IPS-20b (cell line): Measurements from ENCODE around the gene RYR3.

Source experiments
- H3K27ac ChIP-seq: one replicate; pipeline ENCODE4 v1.5.1; 2013; ENCODE audit warnings: low read length
- H3K27me3 ChIP-seq: 2 replicates; pipeline ENCODE4 v1.6.1; 2013; ENCODE audit warnings: mild to moderate bottlenecking, low read length, inconsistent platforms; ENCODE audit not compliant: insufficient read depth
- H3K36me3 ChIP-seq: 2 replicates; pipeline ENCODE4 v1.6.1; 2013; ENCODE audit warnings: low read depth, mild to moderate bottlenecking, inconsistent platforms, low read length, moderate library complexity; ENCODE audit not compliant: insufficient read depth
- H3K4me1 ChIP-seq: 2 replicates; pipeline ENCODE4 v1.6.1; 2013; ENCODE audit warnings: mild to moderate bottlenecking, control low read depth, inconsistent platforms, low read length, moderate library complexity; ENCODE audit not compliant: insufficient read depth
- H3K4me3 ChIP-seq: 2 replicates; pipeline ENCODE4 v1.5.1; 2013; ENCODE audit warnings: mild to moderate bottlenecking, low read length, inconsistent platforms
- H3K9ac ChIP-seq: 2 replicates; pipeline ENCODE4 v1.6.1; 2013; ENCODE audit warnings: low read depth, mild to moderate bottlenecking, inconsistent platforms, low read length, moderate library complexity
- H3K9me3 ChIP-seq: 2 replicates; pipeline ENCODE4 v1.6.1; 2013; ENCODE audit warnings: mild to moderate bottlenecking, low read depth, low read length, inconsistent platforms; ENCODE audit not compliant: insufficient read depth

RYR3 gene

DNA sequence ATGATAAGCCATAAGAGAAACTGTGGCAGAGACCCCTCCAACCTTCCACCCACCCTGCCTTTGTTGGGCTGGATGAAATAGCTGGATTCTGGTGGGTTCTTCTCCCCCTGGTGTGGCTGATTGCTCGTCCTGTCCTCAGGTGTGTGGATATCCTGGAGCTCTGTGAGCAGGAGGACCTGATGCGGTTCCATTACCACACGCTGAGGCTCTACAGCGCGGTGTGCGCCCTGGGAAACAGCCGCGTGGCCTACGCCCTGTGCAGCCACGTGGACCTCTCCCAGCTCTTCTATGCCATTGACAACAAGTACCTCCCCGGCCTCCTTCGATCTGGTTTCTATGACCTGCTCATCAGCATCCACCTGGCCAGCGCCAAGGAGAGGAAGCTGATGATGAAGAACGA is 351.2 kb downstream of the RYR3 start:
- H3K4me1 ChIP-seq: no peaks in the 10 kb centered on the region
- no peaks in the 10 kb centered on the region for H3K36me3 ChIP-seq
- no peaks in the 10 kb centered on the region for H3K27me3 ChIP-seq
- H3K4me3 ChIP-seq: no peak overlapping the region
- no peaks in the 10 kb centered on the region for H3K9me3 ChIP-seq
- H3K9ac ChIP-seq: no peak overlapping the region
- H3K27ac ChIP-seq: no peak overlapping the region

DNA sequence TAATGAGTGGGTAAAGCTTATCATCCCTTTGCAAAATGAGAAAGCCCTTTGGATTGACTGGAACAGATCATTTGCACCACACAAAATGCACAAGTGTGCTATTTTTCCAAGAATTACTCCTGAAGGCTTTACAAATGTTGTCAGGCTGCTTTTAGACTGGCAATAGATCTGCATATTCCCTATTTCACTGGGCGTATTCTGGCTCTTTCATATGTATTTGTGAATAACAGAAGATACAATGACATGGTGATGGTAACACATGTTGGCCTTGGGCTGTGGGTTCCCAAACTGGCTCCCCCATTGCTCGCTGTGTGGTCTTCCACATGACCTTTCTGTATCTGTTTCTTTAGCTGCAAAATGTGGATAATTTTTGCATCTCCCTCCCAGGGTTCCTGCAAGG is 354.2 kb downstream of the RYR3 start:
- no peaks in the 10 kb centered on the region for H3K9me3 ChIP-seq
- no peak overlapping the region for H3K27ac ChIP-seq
- H3K36me3 ChIP-seq: no peaks in the 10 kb centered on the region
- no peak overlapping the region for H3K4me3 ChIP-seq
- no peaks in the 10 kb centered on the region for H3K27me3 ChIP-seq
- H3K4me1 ChIP-seq: no peaks in the 10 kb centered on the region
- H3K9ac ChIP-seq: no peak overlapping the region

DNA sequence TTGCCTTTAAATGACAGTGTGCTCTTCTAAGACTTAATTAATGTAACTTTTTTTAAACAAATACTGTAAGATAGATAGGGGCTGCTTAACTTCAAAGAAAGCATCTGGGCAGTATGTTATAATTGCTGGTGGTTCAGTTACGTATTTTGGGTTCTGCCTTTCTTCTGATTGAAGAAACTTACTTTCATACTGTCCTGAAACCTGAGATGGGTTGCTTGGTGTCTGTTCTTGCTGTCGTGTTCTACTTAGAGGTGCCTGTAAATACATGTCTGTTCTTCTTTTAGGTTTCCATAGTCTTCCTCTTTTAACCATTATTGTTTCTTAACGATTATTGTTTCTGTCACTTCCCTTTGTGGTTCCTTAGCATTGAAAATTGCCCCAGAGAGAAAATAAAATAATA is 359.8 kb downstream of the RYR3 start:
- Histone ChIP-seq H3K9ac (no peak overlapping the region), H3K36me3 (no peaks in the 10 kb centered on the region), H3K4me3 (no peak overlapping the region), H3K27ac (no peak overlapping the region), H3K27me3 (no peaks in the 10 kb centered on the region), H3K4me1 (no peaks in the 10 kb centered on the region), H3K9me3 (no peaks in the 10 kb centered on the region)

DNA sequence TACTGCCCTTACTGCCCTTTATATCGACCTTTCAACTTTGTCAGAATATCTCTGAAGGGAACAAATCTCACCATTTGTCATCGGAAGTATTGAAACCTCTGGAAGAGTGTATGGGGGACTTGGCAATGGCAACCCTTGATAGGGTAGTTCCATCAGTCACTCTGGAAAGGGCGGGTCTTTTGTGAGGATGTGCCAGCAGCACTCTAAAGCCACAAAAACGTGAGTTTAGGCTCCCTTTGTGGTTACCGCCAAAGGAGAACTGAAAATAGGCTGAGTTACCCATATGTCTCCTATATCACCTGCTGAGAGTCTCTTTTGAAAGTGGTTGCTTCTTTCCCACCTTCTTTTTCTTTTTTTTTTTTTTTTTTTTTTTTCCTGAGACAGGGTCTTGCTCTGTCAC is 360.7 kb downstream of the RYR3 start:
- H3K9ac ChIP-seq: no peak overlapping the region
- H3K36me3 ChIP-seq: no peaks in the 10 kb centered on the region
- no peak overlapping the region for H3K4me3 ChIP-seq
- no peaks in the 10 kb centered on the region for H3K4me1 ChIP-seq
- no peaks in the 10 kb centered on the region for H3K9me3 ChIP-seq
- H3K27ac ChIP-seq: no peak overlapping the region
- no peaks in the 10 kb centered on the region for H3K27me3 ChIP-seq

DNA sequence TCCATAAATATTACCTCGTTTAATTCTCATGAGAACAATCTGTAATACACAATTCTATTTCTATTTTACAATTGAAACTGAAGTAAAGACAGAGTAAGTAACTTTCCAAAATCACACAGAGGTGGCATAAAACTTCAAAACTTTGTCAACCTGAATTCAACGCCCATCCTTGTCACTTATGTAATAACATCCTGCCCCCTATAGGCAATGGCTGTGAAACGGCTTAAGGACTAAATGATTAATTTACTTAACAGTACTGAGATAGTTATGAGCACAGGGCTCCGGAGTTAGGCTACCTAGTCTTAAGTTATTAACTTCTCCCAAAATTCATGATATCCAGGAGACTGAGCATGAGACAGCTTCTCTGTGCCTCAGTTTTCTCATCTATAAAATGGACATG is 364.5 kb downstream of the RYR3 start:
- Histone ChIP-seq H3K4me1 (no peaks in the 10 kb centered on the region), H3K27ac (no peak overlapping the region), H3K9me3 (no peaks in the 10 kb centered on the region), H3K27me3 (no peaks in the 10 kb centered on the region), H3K9ac (no peak overlapping the region), H3K4me3 (no peak overlapping the region), H3K36me3 (no peaks in the 10 kb centered on the region)

DNA sequence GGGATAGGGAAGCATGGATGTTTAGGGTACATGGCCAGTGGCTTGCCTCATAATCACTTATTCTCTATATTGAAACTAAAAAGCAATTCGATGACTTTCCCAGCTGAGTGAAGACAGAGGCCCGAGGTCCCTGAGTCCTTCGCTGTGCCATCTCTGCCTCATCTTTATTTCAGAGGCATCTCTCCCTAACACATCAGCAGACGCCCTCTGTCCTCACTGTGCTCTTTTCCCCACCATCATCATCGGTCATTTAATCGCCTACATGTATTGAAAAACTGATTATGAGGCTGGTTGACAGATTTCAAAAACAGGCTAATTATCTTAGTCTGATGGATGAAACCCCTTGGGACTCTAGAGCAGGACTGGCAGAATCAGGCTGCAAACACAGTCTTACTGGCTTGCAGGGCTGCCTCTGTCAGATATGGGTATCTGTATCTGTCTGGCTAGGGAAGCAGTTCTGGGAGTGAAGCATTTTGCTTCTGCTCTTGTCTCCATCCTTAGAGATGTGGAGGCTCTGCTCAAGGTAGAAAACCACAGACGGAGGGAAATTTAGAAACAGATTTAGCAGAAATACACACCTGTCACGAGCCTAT is 366.6 kb downstream of the RYR3 start:
- H3K4me1 ChIP-seq: no peaks in the 10 kb centered on the region
- no peak overlapping the region for H3K4me3 ChIP-seq
- no peaks in the 10 kb centered on the region for H3K36me3 ChIP-seq

DNA sequence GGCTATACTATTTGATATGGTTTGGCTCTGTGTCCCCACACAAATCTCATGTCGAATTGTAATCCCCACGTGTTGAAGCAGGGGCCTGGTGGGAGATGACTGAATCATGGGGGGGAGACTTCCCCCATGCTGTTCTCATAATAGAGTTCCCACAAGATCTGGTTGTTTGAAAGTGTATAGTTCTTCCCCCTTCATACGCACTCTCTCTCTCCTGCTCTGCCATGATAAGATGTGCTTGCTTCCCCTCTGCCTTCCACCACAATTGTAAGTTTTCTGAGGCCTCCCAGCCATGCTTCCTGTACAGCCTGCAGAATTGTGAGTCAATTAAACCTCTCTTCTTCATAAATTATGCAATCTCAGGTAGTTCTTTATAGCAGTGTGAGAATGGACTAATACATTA is 367.4 kb downstream of the RYR3 start:
- H3K4me3 ChIP-seq: no peak overlapping the region
- H3K36me3 ChIP-seq: no peaks in the 10 kb centered on the region
- no peaks in the 10 kb centered on the region for H3K4me1 ChIP-seq
- H3K9ac ChIP-seq: no peak overlapping the region
- H3K27ac ChIP-seq: no peak overlapping the region
- H3K9me3 ChIP-seq: no peaks in the 10 kb centered on the region
- H3K27me3 ChIP-seq: no peaks in the 10 kb centered on the region

More for the DNA sequence above, 366.6 kb downstream of the RYR3 start:
- Histone ChIP-seq H3K9ac (no peak overlapping the region), H3K27me3 (no peaks in the 10 kb centered on the region), H3K9me3 (no peaks in the 10 kb centered on the region), H3K27ac (no peak overlapping the region)

DNA sequence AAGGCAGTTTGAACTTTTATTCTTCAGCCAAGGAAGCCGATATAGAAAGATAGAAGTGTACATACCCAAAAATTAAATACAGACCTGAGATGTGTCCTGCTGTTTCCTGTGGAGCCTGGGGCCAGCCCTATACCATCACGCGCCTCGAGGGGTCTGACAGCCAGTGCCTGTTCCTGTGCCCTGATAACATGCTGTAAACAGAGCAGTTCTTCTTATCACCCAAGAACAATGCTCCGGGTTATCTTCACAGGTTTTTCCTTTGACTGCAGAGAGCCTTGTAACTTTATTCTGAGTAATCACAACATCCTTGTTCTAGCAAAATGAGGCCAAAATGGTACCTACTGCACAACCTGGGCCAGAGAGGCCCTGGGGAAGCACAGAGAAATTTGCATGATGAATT is 367.8 kb downstream of the RYR3 start:
- Histone ChIP-seq H3K27me3 (no peaks in the 10 kb centered on the region), H3K27ac (no peak overlapping the region), H3K4me1 (no peaks in the 10 kb centered on the region)

DNA sequence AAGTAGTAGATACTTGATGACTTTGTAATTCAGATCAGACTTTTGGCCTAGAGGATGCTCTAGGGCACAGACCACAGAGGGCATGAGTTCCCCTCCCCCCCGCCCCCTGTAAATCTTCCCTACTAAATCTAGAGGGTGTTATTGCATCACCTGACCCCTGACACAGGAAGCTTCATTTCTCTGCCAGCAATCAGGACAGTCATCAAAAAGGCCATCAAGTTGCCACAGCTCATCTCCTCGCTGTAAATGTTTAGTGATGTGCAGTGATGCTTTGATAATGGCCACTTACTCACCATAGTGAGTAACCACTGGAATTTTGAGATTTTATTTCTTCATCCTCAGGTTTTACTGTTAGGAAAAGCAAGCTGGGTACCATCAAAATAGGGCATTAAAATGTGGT is 368.3 kb downstream of the RYR3 start:
- Histone ChIP-seq H3K27me3 (no peaks in the 10 kb centered on the region), H3K9ac (no peak overlapping the region), H3K4me1 (no peaks in the 10 kb centered on the region; the same call in 1 of the 2 replicates), H3K9me3 (no peaks in the 10 kb centered on the region), H3K36me3 (no peaks in the 10 kb centered on the region), H3K27ac (no peak overlapping the region), H3K4me3 (no peak overlapping the region)

More for the DNA sequence above, 367.8 kb downstream of the RYR3 start:
- Histone ChIP-seq H3K36me3 (no peaks in the 10 kb centered on the region), H3K9ac (no peak overlapping the region), H3K4me3 (no peak overlapping the region), H3K9me3 (no peaks in the 10 kb centered on the region)

DNA sequence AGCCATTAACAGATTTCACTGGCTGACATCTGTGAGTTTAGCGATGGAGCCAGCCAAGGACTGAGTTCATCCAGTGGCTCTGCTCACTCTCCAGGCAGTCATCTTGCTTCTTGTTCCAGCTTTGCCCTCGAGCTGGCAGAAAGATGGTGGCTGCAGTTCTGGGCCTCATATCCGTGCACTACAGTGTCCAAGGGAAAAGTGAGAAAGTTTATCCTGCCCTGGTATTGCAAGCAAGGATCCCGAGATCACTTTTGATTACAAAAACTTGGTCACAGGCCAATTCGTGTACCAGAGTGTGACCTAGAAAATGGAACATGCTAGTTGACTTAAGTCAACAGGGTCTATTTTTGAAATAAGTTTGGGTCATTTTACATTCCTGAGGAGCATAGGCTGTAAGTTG is 369.6 kb downstream of the RYR3 start:
- Histone ChIP-seq H3K27ac (no peak overlapping the region), H3K9me3 (no peaks in the 10 kb centered on the region), H3K27me3 (no peaks in the 10 kb centered on the region), H3K4me3 (no peak overlapping the region), H3K9ac (no peak overlapping the region), H3K36me3 (no peaks in the 10 kb centered on the region), H3K4me1 (no peaks in the 10 kb centered on the region; the same call in 1 of the 2 replicates)

DNA sequence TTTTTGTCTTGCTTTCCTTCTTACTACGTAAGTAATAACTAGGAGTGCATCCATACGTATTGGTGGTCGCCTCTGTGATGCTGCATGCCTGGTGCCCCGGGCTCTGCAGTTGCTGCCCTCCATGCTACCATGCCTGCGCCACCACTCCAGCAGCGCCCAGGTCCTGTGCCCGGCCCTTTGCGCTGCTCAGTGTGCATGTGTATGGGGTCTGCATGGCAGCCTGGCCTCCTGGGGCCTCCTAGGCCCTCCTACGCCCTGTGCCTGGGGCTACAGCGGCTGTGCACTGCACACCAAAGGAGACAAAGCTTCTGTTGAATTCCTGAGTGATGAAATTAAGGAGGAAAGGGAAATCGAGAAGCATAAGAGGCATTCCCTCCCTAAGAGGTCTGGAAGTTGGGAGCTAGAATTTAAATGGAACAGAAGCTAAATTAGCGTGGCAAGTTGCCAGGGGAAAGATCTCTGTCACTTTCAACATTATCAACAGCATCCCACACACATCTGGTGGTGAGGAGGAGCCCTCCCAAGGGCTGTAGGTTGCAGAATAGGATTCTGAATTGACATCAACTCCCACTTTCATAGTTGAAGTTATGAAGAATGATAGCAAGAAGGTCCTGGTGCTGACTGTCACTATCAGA is 382.5 kb downstream of the RYR3 start:
- no peaks in the 10 kb centered on the region for H3K27me3 ChIP-seq
- no peak overlapping the region for H3K4me3 ChIP-seq
- H3K9me3 ChIP-seq: no peaks in the 10 kb centered on the region
- H3K27ac ChIP-seq: no peak overlapping the region
- no peaks in the 10 kb centered on the region for H3K4me1 ChIP-seq
- no peak overlapping the region for H3K9ac ChIP-seq
- no peaks in the 10 kb centered on the region for H3K36me3 ChIP-seq

DNA sequence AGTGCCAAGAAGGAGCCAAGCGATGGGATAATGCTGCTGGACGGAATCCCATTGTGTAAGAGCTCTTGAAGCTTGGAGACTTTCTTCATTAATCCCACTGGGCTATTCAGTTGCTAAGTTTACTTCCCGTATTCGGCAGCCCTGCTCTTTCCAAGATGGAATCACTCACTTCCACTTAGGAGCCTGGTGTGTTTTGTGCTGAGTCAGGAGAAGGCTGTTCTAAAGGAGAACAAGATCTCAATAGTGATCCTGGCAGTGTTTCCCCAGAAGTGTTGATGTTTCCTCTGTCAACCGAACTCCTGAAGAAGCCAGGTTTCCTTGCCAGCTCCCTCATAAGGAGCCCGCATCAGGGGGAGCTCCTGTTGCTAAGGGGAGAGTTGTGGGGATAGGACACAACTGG is 387.4 kb downstream of the RYR3 start:
- Histone ChIP-seq H3K36me3 (no peaks in the 10 kb centered on the region), H3K4me3 (no peak overlapping the region), H3K9ac (no peak overlapping the region), H3K9me3 (no peaks in the 10 kb centered on the region), H3K4me1 (no peaks in the 10 kb centered on the region), H3K27me3 (no peaks in the 10 kb centered on the region), H3K27ac (no peak overlapping the region)
